Limb (tissue), 2 donors: ENCODE measurements around the gene RER1.

ENCODE experiments used
- DNase-seq, 2 donors: peaks; one replicate each; pipeline ENCODE4 v3.0.0-alpha.2; 2016; ENCODE audit errors: extremely low spot score in 2 of 2

The RER1 gene

GRCh38 chr1:2444138-2444591, 52.5 kb downstream of the RER1 start:
- no peak for DNase-seq

GRCh38 chr1:2445162-2445822, 53.7 kb downstream of the RER1 start:
- no peak for DNase-seq

GRCh38 chr1:2445823-2446215, 54.2 kb downstream of the RER1 start:
- no peak for DNase-seq

GRCh38 chr1:2446394-2446793, 54.8 kb downstream of the RER1 start:
- DNase-seq = no peak

GRCh38 chr1:2446861-2447260, 55.2 kb downstream of the RER1 start:
- no peak for DNase-seq

GRCh38 chr1:2447276-2448097, 55.8 kb downstream of the RER1 start:
- DNase-seq = no peak

- DNase-seq = no peak
Measured at GRCh38 chr1:2448098-2448445, 56.4 kb downstream of the RER1 start.

- DNase-seq = no peak
Measured at GRCh38 chr1:2449636-2450454, 58.2 kb downstream of the RER1 start.

- no peak for DNase-seq
Measured at GRCh38 chr1:2451741-2452140, 60.1 kb downstream of the RER1 start.

GRCh38 chr1:2452201-2452931, 60.7 kb downstream of the RER1 start:
- DNase-seq = peak in 1 of 2 donors; percentile 56

- no peak for DNase-seq
Measured at GRCh38 chr1:2452932-2453315, 61.3 kb downstream of the RER1 start.

- DNase-seq = no peak
Measured at GRCh38 chr1:2454227-2454626, 62.6 kb downstream of the RER1 start.
